ENCODE results near the gene NPPB.

DNA sequence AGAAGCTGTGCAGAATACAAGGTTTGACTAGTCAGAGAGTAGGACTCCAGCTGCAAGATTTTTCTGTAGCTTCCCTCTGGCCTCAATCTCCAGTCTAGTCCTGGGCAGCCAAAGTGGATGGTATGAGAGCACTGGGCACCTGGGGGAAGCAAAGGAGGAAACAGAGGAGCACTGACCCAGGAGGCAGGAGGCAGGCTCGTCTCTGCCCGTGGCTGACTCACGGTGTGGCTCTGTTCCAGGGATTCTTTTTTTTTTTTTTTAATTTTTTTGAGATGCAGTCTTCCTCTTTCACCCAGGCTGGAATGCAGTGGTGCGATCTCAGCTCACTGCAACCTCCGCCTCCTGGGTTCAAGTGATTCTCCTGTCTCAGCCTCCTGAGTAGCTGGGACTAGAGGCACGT, 4.1 kb upstream of the NPPB start:
- TF ChIP-seq POLR2A (IDR thresholded peaks at IDR 0.05; ENCODE audit: extremely low read depth, insufficient read length): no peak
- TF ChIP-seq, protein P1, sequence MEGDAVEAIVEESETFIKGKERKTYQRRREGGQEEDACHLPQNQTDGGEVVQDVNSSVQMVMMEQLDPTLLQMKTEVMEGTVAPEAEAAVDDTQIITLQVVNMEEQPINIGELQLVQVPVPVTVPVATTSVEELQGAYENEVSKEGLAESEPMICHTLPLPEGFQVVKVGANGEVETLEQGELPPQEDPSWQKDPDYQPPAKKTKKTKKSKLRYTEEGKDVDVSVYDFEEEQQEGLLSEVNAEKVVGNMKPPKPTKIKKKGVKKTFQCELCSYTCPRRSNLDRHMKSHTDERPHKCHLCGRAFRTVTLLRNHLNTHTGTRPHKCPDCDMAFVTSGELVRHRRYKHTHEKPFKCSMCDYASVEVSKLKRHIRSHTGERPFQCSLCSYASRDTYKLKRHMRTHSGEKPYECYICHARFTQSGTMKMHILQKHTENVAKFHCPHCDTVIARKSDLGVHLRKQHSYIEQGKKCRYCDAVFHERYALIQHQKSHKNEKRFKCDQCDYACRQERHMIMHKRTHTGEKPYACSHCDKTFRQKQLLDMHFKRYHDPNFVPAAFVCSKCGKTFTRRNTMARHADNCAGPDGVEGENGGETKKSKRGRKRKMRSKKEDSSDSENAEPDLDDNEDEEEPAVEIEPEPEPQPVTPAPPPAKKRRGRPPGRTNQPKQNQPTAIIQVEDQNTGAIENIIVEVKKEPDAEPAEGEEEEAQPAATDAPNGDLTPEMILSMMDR (IDR thresholded peaks at IDR 0.05; ENCODE audit: low read depth, low read length): no peak
